ENCODE data around the gene FXYD2.

FXYD2 gene

DNA sequence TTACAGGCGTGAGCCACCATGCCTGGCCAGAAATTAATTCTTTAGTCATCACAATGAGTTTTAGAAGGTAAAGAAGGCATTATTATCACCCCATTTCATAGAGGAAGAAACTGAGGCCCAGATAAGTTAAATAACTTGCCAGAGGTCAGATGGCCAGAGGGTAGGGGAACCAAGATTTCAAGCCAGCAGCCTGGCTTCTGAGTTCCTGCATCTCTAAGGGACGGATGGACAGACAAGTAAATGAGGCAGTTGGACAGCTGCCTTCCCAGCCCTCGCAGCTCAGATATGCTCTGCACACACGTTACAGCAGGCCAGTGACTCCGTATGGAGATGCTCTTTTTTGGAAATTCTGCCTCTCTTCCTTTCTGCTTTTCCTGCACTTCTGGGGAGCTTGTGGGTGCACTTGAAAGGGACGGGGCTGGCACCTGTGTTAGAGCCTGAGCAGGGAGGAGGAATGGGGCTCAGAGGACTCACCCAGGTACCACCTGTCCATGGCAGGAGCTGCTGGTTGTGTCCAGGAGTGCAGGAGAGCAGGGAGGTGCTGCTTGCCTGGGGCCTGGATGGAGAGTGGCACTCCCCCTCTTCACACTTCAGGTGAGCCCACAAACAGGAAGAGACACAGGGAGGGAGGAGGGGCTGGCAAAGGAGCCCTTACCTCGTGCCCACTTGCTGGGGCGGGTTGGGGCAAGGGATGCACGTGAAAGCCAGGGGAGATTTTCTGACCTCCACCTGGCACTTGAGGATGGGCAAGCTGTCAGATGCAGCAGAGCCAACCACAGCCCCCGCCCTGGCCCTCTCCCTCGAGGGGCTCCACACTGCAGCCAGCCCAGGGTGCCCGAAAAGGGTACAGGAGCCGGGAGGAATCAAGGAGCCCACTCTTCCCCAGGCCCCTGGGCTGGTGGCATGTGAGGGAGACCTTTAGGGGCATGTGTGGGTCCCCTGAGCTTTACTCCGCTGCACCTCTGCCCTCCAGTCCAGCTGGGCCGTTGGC, 3.3 kb upstream of the FXYD2 start:
- Histone ChIP-seq H3K9me3 (ENCODE audit: control insufficient read depth, low read length) (no peaks in the 10 kb centered on the region), H3K27ac (ENCODE audit: insufficient read depth, low read length, poor library complexity, severe bottlenecking) (peak overlapping the region; percentile 29), H3K27me3 (replicated peaks; ENCODE audit: control insufficient read depth, insufficient read depth, low read length, poor library complexity, severe bottlenecking) (no peaks in the 10 kb centered on the region), H3K4me1 (ENCODE audit: control insufficient read depth, insufficient read depth, low read length, poor library complexity, severe bottlenecking) (peaks cover 34% of the 10 kb centered on the region), H3K4me3 (ENCODE audit: insufficient read depth, low read depth, low read length, poor library complexity, severe bottlenecking) (no peak overlapping the region), H3K36me3 (ENCODE audit: control insufficient read depth, insufficient read depth, low read length) (no peaks in the 10 kb centered on the region)
- DNase-seq: peak in 2 of 3 donors; percentile 22 to 26

DNA sequence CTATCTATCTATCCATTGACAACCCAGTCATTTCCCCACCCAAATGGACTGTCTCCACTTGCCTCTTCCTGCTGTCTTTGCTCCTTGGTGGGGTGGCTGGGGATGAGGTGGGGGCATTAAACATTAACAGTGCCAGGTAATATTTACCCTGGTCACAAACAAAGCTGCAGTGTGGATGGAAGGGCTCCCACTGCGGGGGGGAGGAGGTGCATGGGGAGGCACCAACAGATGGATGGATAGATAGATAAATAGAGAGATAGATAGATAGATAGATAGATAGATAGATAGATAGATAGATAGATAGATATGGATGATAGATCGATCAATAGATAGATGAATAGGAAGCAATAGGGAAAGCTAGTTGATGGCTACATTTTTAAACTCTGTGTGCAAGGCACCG, 2.3 kb upstream of the FXYD2 start:
- Histone ChIP-seq H3K36me3 (ENCODE audit: control insufficient read depth, insufficient read depth, low read length) (no peaks in the 10 kb centered on the region), H3K4me1 (ENCODE audit: control insufficient read depth, insufficient read depth, low read length, poor library complexity, severe bottlenecking) (peaks cover 43% of the 10 kb centered on the region), H3K9me3 (ENCODE audit: control insufficient read depth, low read length) (no peaks in the 10 kb centered on the region), H3K27me3 (replicated peaks; ENCODE audit: control insufficient read depth, insufficient read depth, low read length, poor library complexity, severe bottlenecking) (no peaks in the 10 kb centered on the region), H3K4me3 (ENCODE audit: insufficient read depth, low read depth, low read length, poor library complexity, severe bottlenecking) (no peak overlapping the region), H3K27ac (ENCODE audit: insufficient read depth, low read length, poor library complexity, severe bottlenecking) (no peak overlapping the region)
- no peak for DNase-seq

DNA sequence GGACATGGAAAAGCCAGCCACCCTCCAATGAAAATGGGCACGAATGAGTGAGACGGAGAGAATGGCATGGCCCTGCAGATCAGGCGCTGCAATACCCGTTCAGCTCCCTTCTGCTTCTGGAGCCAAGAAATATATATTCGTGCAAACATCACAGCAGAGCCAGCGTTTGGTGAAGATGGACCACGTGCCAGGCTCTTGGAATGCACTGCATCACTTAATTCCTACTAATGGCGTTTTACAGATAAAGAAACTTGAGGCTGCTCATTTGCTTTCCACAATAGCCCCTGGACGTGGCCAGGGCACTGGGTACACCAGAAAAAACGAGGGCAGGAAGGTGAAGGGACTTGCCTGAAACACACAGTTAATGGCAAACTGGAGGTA, 1.6 kb upstream of the FXYD2 start:
- no peak for DNase-seq
- peaks cover 43% of the 10 kb centered on the region for H3K4me1 ChIP-seq (ENCODE audit: control insufficient read depth, insufficient read depth, low read length, poor library complexity, severe bottlenecking)
- H3K27me3 ChIP-seq (replicated peaks; ENCODE audit: control insufficient read depth, insufficient read depth, low read length, poor library complexity, severe bottlenecking): no peaks in the 10 kb centered on the region
- H3K36me3 ChIP-seq (ENCODE audit: control insufficient read depth, insufficient read depth, low read length): no peaks in the 10 kb centered on the region
- no peak overlapping the region for H3K27ac ChIP-seq (ENCODE audit: insufficient read depth, low read length, poor library complexity, severe bottlenecking)
- H3K9me3 ChIP-seq (ENCODE audit: control insufficient read depth, low read length): no peaks in the 10 kb centered on the region
- no peak overlapping the region for H3K4me3 ChIP-seq (ENCODE audit: insufficient read depth, low read depth, low read length, poor library complexity, severe bottlenecking)

DNA sequence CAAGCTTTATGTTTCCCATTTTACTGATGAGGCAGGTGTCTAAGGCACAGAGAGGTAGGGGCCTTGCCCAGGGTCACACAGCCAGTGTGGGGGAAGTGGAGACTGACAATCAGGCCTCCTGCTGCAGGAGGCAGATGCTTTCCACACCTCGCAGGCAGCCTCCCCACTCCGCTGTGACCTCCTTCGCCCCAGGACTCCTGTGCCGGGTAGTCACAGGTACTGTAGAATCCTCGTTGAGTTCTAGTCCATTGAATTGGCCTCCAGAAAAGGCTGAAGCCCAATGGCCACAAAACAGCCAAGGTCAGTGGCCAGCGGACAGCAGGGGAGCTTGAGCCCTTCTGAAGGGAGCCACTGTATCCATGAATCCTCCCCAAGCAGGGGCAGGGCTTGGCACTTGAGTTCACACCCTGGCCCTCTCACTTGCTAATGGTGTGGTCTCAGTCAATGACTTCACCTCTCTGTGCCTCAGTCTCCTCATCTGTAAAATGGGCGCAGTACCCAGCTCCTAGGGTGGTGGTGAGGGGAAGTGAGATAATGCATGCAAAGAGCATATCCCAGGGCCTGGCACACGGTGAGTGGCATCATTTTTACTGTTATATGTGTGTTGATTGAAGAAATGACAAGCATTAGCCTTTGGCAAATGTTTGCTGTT, 1.1 kb upstream of the FXYD2 start:
- Histone ChIP-seq H3K9me3 (ENCODE audit: control insufficient read depth, low read length) (no peaks in the 10 kb centered on the region), H3K27ac (ENCODE audit: insufficient read depth, low read length, poor library complexity, severe bottlenecking) (no peak overlapping the region), H3K4me3 (ENCODE audit: insufficient read depth, low read depth, low read length, poor library complexity, severe bottlenecking) (no peak overlapping the region), H3K27me3 (replicated peaks; ENCODE audit: control insufficient read depth, insufficient read depth, low read length, poor library complexity, severe bottlenecking) (no peaks in the 10 kb centered on the region), H3K36me3 (ENCODE audit: control insufficient read depth, insufficient read depth, low read length) (no peaks in the 10 kb centered on the region), H3K4me1 (ENCODE audit: control insufficient read depth, insufficient read depth, low read length, poor library complexity, severe bottlenecking) (peaks cover 40% of the 10 kb centered on the region)
- DNase-seq: no peak

DNA sequence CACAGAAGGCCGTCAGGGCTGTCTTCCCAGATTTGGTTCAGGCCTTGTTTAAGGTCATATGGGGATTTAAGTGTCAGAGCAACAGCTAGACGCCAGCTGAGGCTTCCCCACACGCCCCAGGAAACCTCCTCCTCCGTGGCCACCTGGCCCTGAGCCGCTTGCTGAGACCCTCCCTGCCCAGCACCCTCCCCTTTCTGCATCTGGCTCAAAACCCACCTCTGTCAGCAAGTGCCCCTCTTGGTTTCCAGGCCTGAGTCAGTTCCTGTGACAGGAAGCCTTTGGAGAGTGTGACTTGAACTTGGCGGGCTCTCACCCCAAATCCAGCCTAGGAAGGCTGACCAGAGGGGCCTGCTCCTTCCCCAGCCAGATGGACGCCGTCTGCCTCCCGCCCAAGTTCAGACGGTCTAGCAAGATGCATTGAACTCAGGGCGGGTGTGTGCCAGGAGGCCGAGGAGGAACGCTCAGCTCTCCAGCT, 561 bp downstream of the FXYD2 start:
- peaks cover 36% of the 10 kb centered on the region for H3K4me1 ChIP-seq (ENCODE audit: control insufficient read depth, insufficient read depth, low read length, poor library complexity, severe bottlenecking)
- H3K27ac ChIP-seq (ENCODE audit: insufficient read depth, low read length, poor library complexity, severe bottlenecking): no peak overlapping the region
- no peak for DNase-seq
- H3K27me3 ChIP-seq (replicated peaks; ENCODE audit: control insufficient read depth, insufficient read depth, low read length, poor library complexity, severe bottlenecking): no peaks in the 10 kb centered on the region
- no peaks in the 10 kb centered on the region for H3K36me3 ChIP-seq (ENCODE audit: control insufficient read depth, insufficient read depth, low read length)
- no peaks in the 10 kb centered on the region for H3K9me3 ChIP-seq (ENCODE audit: control insufficient read depth, low read length)
- H3K4me3 ChIP-seq (ENCODE audit: insufficient read depth, low read depth, low read length, poor library complexity, severe bottlenecking): no peak overlapping the region

DNA sequence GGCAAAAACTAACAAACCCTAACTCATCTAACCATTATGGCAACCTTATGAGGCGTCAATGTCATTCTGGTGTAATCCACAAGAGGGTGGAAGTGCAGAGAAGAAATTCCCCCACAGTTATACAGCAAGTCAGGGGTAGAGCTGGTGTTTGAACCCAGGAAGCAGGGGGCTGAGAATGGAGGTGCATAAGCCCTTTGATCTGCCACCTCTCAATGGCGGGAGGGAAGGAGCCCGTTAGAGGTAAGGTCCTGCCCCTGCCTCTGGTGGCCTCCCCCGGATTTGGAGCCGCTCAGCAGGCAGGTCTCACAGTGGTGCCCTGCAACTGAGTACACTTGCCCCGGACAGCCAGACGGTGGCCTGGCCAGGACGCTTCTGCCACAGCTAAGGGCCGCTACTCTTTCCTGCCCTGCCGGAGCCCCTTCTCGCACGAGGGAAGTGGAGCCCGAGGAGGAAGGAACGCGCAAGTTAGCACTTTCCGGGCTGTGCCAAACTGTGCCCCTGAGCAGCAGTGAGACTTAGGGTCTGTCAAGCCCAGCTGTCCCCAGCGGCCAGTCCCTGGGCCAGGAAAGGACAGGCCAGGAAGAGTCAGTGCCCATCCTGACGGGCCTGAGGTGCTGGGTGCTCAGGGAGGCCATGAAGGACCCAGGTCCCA, 1.1 kb downstream of the FXYD2 start:
- no peak for DNase-seq
- Histone ChIP-seq H3K36me3 (ENCODE audit: control insufficient read depth, insufficient read depth, low read length) (no peaks in the 10 kb centered on the region), H3K4me1 (ENCODE audit: control insufficient read depth, insufficient read depth, low read length, poor library complexity, severe bottlenecking) (peaks cover 32% of the 10 kb centered on the region), H3K9me3 (ENCODE audit: control insufficient read depth, low read length) (no peaks in the 10 kb centered on the region), H3K4me3 (ENCODE audit: insufficient read depth, low read depth, low read length, poor library complexity, severe bottlenecking) (no peak overlapping the region), H3K27me3 (replicated peaks; ENCODE audit: control insufficient read depth, insufficient read depth, low read length, poor library complexity, severe bottlenecking) (no peaks in the 10 kb centered on the region), H3K27ac (ENCODE audit: insufficient read depth, low read length, poor library complexity, severe bottlenecking) (no peak overlapping the region)

DNA sequence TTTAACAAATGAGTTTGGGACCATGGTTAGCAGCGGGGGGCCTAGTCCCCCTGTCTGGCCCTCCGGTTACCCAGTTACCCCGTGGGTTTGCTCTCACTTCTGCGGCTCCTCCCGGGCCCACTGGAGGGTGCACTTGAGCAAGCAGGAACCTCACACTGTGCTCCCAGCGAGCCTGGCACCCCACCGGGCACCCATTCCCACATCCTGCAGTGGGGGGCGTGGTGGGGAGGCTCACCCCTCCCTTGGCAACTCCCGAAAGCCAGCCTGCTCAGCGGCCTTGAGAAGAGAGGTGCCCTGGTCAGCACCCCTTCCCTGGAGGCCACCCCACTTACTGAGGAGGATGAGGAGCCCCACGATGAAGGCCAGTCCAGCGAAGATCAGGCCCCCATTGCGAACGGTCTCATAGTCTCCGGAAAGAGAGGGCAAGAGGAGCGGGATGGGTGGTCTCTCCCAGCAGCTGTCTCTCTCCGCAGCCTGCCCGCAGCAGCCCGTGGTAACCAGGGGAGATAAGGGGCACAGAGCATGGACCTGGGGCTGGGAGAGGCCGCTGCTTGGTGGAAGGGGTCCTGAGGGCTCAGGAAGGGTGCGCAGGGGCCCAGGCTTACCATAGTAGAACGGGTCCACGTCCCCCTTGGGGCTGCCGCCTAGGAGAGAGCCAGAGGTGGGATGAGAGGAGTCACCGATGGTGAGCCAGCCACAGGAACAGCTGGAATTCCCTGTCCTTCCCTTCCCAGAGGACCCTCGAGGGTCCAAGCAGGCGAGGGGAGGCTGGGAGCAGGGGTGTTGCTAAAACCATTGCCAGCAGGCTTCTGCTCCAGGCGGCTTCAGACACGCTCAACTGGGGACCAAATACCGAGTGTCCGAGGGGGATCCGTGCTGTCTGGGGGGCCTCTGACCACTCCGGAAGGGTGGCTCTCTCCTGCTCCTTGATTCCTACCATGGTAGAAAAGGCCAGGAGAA, 2.2 kb downstream of the FXYD2 start:
- Histone ChIP-seq H3K9me3 (ENCODE audit: control insufficient read depth, low read length) (no peaks in the 10 kb centered on the region), H3K27ac (ENCODE audit: insufficient read depth, low read length, poor library complexity, severe bottlenecking) (no peak overlapping the region), H3K4me1 (ENCODE audit: control insufficient read depth, insufficient read depth, low read length, poor library complexity, severe bottlenecking) (peaks cover 31% of the 10 kb centered on the region), H3K36me3 (ENCODE audit: control insufficient read depth, insufficient read depth, low read length) (no peaks in the 10 kb centered on the region), H3K4me3 (ENCODE audit: insufficient read depth, low read depth, low read length, poor library complexity, severe bottlenecking) (no peak overlapping the region), H3K27me3 (replicated peaks; ENCODE audit: control insufficient read depth, insufficient read depth, low read length, poor library complexity, severe bottlenecking) (no peaks in the 10 kb centered on the region)
- no peak for DNase-seq

DNA sequence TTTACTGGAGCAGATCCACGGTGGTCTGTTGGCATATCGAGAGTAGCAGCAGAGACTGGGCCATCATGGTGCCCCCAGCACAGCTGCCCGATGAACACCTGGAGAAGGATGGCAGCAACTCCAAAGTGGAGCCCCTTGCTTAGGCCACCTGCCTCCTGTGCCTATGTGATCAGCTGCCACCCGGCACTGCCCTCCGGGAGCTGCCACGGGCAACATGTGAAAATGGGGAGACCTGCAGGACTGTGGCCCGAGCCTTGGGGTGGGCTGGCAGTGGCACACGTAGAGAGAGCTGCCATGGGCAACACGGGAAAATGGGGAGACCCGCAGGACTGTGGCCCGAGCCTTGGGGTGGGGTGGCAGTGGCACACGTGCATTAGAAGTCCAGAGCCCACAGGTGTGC, 3.1 kb downstream of the FXYD2 start:
- no peaks in the 10 kb centered on the region for H3K9me3 ChIP-seq (ENCODE audit: control insufficient read depth, low read length)
- peaks cover 40% of the 10 kb centered on the region for H3K4me1 ChIP-seq (ENCODE audit: control insufficient read depth, insufficient read depth, low read length, poor library complexity, severe bottlenecking)
- H3K27ac ChIP-seq (ENCODE audit: insufficient read depth, low read length, poor library complexity, severe bottlenecking): no peak overlapping the region
- no peaks in the 10 kb centered on the region for H3K27me3 ChIP-seq (replicated peaks; ENCODE audit: control insufficient read depth, insufficient read depth, low read length, poor library complexity, severe bottlenecking)
- H3K4me3 ChIP-seq (ENCODE audit: insufficient read depth, low read depth, low read length, poor library complexity, severe bottlenecking): no peak overlapping the region
- no peak for DNase-seq
- no peaks in the 10 kb centered on the region for H3K36me3 ChIP-seq (ENCODE audit: control insufficient read depth, insufficient read depth, low read length)

DNA sequence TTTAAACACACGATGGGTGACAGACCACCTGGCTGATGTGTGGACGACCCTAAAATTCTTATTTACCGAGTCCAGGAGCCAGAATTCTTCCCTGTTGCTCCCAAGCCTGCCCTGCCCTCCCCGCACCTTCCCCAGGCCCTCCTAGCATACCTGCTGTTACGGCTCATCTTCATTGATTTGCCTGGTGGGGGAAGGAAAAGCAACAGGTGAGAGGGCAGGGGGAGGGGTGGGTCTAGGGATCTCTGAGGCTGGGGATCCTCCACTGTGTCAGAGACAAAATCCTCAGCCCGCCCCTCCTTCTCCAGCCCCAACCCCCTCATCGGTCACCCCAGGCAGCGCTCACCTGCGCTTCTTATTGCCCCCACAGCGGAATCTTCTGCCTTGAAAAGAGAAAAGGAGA, 4.0 kb downstream of the FXYD2 start:
- Histone ChIP-seq H3K4me3 (ENCODE audit: insufficient read depth, low read depth, low read length, poor library complexity, severe bottlenecking) (no peak overlapping the region), H3K27me3 (replicated peaks; ENCODE audit: control insufficient read depth, insufficient read depth, low read length, poor library complexity, severe bottlenecking) (no peaks in the 10 kb centered on the region), H3K36me3 (ENCODE audit: control insufficient read depth, insufficient read depth, low read length) (no peaks in the 10 kb centered on the region), H3K27ac (ENCODE audit: insufficient read depth, low read length, poor library complexity, severe bottlenecking) (no peak overlapping the region), H3K9me3 (ENCODE audit: control insufficient read depth, low read length) (no peaks in the 10 kb centered on the region), H3K4me1 (ENCODE audit: control insufficient read depth, insufficient read depth, low read length, poor library complexity, severe bottlenecking) (peaks cover 49% of the 10 kb centered on the region)
- DNase-seq: no peak

Measured in effector memory CD4-positive, alpha-beta T cell (primary cell).